AG04449 (cell line): Measurements from ENCODE around the gene YBX3.

Experiments
- CTCF ChIA-PET: fragments of 350-600 bp; formaldehyde crosslinking; extraction: SDS; loops from one replicate; lab custom pipeline; 2021; ENCODE audit warnings: antibody characterized with exemption; lab: Yijun Ruan, JAX
- POLR2A ChIA-PET: fragments of 400-600, 350-600 bp; formaldehyde crosslinking; extraction: SDS; loops from one replicate; lab custom pipeline; 2020; ENCODE audit warnings: antibody characterized with exemption, inconsistent platforms; lab: Yijun Ruan, JAX
- DNase-seq: peaks from one replicate; pipeline ENCODE4 v3.0.0-alpha.2; 2010; ENCODE audit warnings: low read depth, low spot score
- H3K4me3 ChIP-seq: 2 replicates; pipeline ENCODE4 v1.5.1; 2011; ENCODE audit warnings: low read depth, mild to moderate bottlenecking, control low read depth, low read length
- CTCF ChIP-seq: IDR thresholded peaks from one replicate; pipeline ENCODE4 v1.5.1; 2011; ENCODE audit warnings: mild to moderate bottlenecking, moderate library complexity, low read length, control low read depth, inconsistent platforms; ENCODE audit not compliant: insufficient read depth; ENCODE audit errors: missing control alignments

The YBX3 gene

GRCh38 chr12:10700581-10700980 lies 22.5 kb downstream of the YBX3 start:
- no peak for TF ChIP-seq CTCF
- no peak for DNase-seq
- ChIA-PET POLR2A (no interaction called here), CTCF (interaction anchor here (0.8 to 1.9 kb wide), 4 partner anchors 26 to 786 kb away, joined by 3 to 6 read pairs (median 5); no protein-coding TSS in a partner anchor)
- no peak overlapping the region for H3K4me3 ChIP-seq

DNA sequence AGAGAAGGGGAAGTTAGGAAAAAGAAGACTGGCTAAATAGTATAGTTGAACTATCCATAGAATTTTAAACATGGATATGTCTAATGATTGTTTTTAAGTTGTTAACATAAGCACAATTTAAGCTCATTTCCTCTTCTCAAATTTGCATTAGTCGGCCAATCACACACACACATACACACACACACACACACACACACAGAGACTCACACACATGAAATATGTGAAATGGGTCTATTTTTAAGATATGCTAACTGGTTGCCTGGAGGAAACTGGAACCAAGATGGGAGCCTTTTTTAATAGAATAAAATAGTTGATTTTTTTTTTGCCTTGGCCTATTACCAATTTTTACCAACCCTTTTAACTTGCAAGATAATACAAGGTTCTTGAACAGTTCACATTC lies 25.3 kb downstream of the YBX3 start:
- CTCF ChIA-PET = interaction anchor here (0.7 to 1.9 kb wide), 2 partner anchors 23 to 52 kb away, joined by 3 to 6 read pairs; no protein-coding TSS in a partner anchor
- POLR2A ChIA-PET = no interaction called here
- no peak for TF ChIP-seq CTCF
- H3K4me3 ChIP-seq = no peak overlapping the region
- DNase-seq = no peak

DNA sequence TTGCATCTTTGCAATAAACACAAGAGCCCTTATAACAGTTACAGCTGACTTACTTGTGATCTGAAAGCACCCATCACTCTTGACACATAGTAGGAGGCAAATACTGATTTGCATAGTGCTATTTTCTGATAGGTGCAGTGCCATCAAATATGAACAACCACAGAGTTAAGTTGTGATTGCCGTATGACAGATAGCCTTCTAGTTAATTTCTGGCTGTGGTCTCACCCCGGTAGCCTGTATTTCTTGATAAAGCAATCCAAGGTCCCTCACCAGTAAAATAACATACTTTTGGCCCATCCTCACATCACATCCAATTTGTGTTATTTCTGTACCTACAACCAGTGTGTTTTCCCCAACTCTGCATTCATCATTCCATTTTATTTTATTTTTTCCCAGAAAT lies 26.0 kb downstream of the YBX3 start:
- no peak for DNase-seq
- TF ChIP-seq CTCF = no peak
- ChIA-PET CTCF (interaction anchor here (1.1 to 1.9 kb wide), 2 partner anchors 24 to 53 kb away, joined by 3 to 6 read pairs; no protein-coding TSS in a partner anchor), POLR2A (no interaction called here)
- H3K4me3 ChIP-seq = no peak overlapping the region

GRCh38 chr12:10690906-10691305 lies 32.2 kb downstream of the YBX3 start:
- POLR2A ChIA-PET = no interaction called here
- TF ChIP-seq CTCF = no peak
- DNase-seq = peak; percentile 41
- H3K4me3 ChIP-seq = no peak overlapping the region
- CTCF ChIA-PET = no interaction called here

DNA sequence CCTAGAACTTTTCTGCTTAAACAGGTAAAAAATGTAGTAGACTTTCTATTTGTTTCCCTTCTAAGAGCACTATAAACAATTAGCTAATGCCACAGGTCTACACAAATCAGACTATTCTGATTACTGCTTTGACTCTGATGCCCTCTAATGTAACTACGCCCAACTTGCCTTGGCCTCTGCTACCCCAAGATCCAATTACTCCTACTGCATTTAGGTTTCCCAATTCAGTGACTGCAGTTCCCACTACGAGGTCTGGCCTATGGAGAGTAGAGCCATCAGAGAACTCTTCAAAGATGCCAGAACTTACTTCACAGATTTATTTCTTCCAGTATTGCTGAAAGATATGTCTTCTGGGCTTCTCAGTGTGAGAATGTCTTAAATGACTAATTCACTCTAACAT lies 34.0 kb downstream of the YBX3 start:
- H3K4me3 ChIP-seq = no peak overlapping the region
- no peak for TF ChIP-seq CTCF
- POLR2A ChIA-PET = no interaction called here
- CTCF ChIA-PET = interaction anchor here (1.2 kb wide), 2 partner anchors 11 to 14 kb away, joined by 3 to 4 read pairs; no protein-coding TSS in a partner anchor
- no peak for DNase-seq

DNA sequence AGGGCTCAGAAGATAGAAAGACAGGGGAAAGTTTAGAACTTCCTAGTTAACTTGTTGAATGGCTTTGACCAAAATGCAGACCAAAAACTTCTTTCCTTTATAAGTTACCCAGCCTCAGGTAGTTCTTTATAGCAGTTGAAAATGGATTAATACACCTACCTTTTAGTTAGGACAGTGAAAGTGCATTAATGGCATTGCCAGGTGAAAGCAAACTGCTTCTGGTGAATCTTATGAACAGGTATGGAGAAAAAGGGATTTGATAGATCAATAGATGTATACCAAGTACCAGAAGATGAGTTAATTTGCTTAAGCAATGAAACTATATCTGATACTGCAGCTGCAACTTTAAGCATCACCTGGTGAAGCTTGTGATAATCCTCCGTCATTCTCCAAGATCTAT lies 35.1 kb downstream of the YBX3 start:
- ChIA-PET CTCF (interaction anchor here (1.2 kb wide), 1 partner anchor 9 kb away, joined by 4 read pairs; no protein-coding TSS in a partner anchor), POLR2A (no interaction called here)
- H3K4me3 ChIP-seq = no peak overlapping the region
- TF ChIP-seq CTCF = no peak
- DNase-seq = no peak
